ENCODE results near the gene MARCHF2. TPM values are rescaled to one million over a fixed set of nuclear protein-coding genes. Genes with fewer than 3 reads are reported as not detected.
A peak's percentile ranks its signal among the peaks of the same experiment; 100 is the strongest.

MARCHF2 gene
- total and polyA plus RNA-seq, 9 of the 15 experiments (the other 6 are each of a cell fraction or from before 2014, with no cell fraction given): 0.39 to 6.4 (median 2.2) TPM

- TF ChIP-seq RCOR1 (IDR thresholded peaks at IDR 0.05; ENCODE audit: borderline replicate concordance in 1 of 2, low read depth in 2 of 2, low read length in 2 of 2): 0 out of 4 replicates have a peak, but pooled peaks of 1 of the 2 experiments have one; percentile 39
- TF ChIP-seq REST (IDR thresholded peaks at IDR 0.05; ENCODE audit: borderline replicate concordance): peak; percentile 84
- no peak for TF ChIP-seq REST (CRISPR knock-in tag; IDR thresholded peaks at IDR 0.05; ENCODE audit: low read depth)
- TF ChIP-seq BCOR (IDR thresholded peaks at IDR 0.05): 0 out of 2 replicates have a peak, but pooled peaks have one; percentile 15
- TF ChIP-seq TAF9B (IDR thresholded peaks at IDR 0.05; ENCODE audit: partially characterized antibody): no peak
- peak; percentile 81 to 95 (median 91) for TF ChIP-seq CTCF (IDR thresholded peaks at IDR 0.05 in 2 of 3, conservative IDR thresholded peaks at IDR 0.05 in 1 of 3; ENCODE audit: insufficient read depth in 2 of 3, low read depth in 1 of 3, low read length in 3 of 3)
- no peak for TF ChIP-seq ZMIZ1 (IDR thresholded peaks at IDR 0.05; ENCODE audit: low read depth in 2 of 2, low read length in 2 of 2)
- TF ChIP-seq ZFP36 (IDR thresholded peaks at IDR 0.05; ENCODE audit: low read depth, low read length, partially characterized antibody): peak; percentile 82
- TF ChIP-seq RAD21 (CRISPR knock-in tag; conservative IDR thresholded peaks at IDR 0.05 in 1 of 2, IDR thresholded peaks at IDR 0.05 in 1 of 2): peak; percentile 66 to 88
- TF ChIP-seq ZNF695 (CRISPR knock-in tag; IDR thresholded peaks at IDR 0.05): no peak
- peak; percentile 69 for TF ChIP-seq SP1 (CRISPR knock-in tag; IDR thresholded peaks at IDR 0.05)
- 0 out of 2 replicates have a peak, but pooled peaks have one; percentile 66 for TF ChIP-seq CBX1 (IDR thresholded peaks at IDR 0.05; ENCODE audit: low read depth)
- TF ChIP-seq PTBP1 (IDR thresholded peaks at IDR 0.05; ENCODE audit: low read depth, low read length): 0 out of 2 replicates have a peak, but pooled peaks have one; percentile 6
These were observed 16.4 kb upstream of the MARCHF2 start (continued) for GRCh38 chr19:8396563-8397203.
